ENCODE data around the gene ARMC7. TPM values are rescaled to one million over a fixed set of nuclear protein-coding genes. Genes with fewer than 3 reads are reported as not detected.
"Not testable (repeated sequence)": the region's sequence is repeated elsewhere in the genome, so short reads cannot be mapped to it uniquely, and the experiment has no call there.

The ARMC7 gene
- total RNA-seq, 1 donor from 2014 or later, result 3.0 TPM

DNA sequence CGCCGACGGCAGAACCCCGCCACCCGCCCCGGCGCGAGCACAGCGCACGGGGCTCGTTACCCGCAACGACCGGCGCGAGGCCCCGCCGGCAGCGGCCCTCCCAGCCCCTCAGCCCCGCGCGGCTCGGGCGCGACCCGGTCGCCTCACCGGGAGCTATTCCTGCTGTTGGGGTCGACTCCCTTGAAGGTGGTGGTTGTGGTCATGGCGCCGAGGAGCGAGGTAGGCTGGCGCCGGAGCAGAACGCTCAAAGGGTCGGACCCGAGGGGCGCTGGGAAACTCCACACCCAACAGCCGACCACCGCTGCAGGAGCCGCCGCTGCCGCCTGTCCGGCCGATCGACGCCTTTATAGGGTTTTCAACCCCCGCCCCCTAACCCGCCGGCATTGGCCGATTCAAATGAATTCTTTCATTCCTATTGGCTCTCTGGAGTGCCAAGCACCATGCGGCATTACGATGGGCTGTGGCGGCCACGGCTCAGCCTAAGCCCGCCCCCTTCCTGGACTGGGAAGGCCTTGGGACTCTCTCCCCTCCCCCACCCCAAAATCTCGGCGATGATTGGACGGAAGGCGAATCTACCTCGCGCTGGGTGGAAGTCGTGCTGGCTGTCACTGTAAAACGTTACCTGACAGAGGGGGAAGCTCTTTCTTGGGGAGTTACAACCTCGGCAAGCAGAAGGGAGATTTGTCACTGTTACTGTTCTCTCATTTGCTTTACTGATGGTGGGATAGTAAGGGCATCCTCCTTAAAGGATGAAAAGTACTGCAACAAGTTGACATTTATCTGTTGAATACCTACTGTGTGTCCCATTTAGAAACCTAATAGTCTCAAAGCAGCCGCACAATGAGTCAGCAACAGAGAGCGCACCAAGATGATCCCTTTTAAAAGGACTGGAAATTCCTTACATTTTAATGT lies 44.7 kb downstream of the ARMC7 start, which contains the start of gene JPT1:
Gene JPT1, minus strand, starts transcription at position 318 of the 912 bp plus-strand sequence. Its CDS starts 115 bp downstream, at position 203.
- peak; percentile 96 for DNase-seq

DNA sequence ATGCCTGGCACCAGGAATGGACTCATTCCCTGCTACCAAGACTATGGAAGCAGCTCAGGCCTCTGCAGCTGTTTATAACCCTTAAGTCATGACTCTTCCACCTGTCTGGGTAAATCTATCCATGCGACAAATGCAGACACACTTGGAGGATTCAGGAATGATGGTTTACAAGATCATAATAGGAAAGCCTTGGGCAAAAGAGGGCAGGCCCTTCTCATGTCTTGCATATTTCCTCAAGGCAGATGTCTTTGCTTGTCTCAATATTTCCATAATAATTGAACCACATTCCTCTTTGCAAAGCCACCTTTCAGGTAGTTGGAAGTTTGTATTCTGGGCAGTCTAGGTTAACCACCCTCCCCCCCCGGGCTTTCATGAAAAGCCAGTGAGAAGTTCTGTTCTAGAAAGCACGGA lies 45.4 kb downstream of the ARMC7 start:
- no peak for DNase-seq

DNA sequence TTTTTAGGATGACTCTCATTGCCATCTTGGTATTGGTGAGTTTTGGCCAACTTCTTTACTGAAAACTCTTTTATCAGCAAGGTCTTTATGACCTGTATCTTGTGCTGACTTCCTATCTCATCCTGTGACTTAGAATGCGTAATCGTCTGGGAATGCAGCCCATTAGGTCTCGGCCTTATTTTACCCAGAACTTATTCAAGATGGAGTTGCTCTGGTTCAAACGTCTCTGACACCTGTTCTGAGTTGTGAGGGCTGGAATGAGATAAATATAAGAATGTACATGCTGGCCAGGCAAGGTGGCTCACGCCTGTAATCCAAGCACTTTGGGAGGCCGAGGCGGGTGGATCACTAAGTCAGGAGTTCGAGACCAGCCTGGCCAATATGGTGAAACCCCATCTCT lies 48.7 kb downstream of the ARMC7 start:
- not testable (repeated sequence) for DNase-seq

DNA sequence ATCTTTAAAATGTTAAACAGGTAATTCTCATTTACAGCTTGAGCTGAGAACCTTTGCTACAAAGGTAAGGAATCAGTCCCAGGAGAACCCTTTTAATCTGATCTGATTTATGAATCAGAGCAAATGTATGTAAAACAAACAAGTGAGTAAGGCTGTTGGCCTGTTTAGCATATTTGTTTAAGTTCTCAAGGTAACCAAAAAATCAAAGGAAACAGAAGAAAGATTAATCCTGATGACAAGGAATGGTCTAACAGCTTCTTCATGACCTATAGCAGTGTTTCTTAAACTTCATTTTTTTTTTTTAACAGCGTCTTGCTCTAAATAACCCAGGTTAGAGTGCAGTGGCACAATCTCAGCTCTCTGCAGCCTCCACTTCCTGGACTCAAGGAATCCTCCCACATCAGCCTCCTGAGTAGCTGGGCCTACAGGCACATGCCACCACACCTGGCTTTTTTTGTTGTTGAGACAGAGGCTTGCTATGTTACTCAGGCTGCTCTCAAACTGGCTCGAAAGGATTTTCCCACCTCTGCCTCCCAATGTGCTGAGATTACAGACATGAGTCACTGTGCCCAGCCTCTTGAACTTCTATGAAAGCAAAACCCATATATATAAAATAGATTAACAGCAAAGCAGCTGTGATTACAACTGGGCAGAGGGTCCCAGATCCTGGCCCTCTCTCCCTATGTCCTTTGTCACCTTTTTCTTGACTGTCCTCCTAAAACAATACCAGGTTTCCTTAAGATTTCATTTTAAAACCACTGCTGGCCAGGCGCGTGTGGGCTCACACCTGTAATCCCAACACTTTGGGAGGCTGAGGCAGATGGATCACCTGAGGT lies 49.6 kb downstream of the ARMC7 start:
- no peak for DNase-seq

DNA sequence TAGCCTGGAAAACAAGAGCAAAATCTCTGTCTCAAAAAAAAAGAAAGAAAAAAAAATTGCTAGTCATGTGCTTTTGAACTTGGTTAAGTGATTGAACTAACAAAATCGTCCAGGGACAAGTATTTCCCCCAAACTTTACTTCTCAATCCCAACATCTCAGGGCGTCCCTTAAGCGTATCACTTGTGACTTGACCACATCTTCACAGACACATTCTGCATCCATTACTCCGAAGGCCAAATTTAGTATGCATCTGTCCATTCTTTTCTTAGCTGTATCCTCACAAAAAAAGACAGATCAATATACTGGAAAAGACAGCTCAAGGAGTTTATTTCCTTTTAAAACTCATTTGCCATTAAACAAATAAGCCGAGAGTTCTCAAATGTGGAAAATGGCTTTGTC lies 50.4 kb downstream of the ARMC7 start:
- no peak for DNase-seq

DNA sequence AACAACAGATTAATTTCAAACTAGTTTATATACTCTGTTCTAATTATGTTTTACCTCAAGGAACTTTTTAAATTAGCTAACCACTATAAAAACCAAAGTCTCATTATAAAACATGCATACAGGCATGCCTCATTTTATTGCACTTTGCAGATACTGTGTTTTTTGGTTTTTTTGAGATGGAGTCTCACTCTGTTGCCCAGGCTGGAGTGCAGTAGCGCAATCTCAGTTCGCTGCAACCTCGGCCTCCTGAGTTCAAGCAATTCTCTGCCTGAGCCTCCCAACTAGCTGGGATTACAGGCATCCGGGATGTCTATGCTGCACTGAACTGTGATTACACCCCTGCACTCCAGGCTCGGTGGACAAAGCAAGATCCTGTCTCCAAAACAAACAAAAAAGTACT lies 53.3 kb downstream of the ARMC7 start:
- no peak for DNase-seq

DNA sequence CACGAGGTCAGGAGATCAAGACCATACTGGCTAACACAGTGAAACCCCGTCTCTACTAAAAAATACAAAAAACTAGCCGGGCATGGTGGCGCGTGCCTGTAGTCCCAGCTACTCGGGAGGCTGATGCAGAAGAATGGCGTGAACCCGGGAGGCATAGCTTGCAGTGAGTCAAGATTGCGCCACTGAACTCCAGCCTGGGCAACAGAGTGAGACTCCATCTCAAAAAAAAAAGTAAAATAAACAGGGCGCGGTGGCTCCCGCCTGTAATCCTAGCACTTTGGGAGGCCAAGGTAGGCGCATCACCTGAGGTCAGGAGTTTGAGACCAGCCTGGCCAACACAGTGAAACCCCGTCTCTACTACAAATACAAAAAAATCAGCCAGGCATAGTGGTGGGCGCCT lies 54.8 kb downstream of the ARMC7 start:
- not testable (repeated sequence) for DNase-seq

DNA sequence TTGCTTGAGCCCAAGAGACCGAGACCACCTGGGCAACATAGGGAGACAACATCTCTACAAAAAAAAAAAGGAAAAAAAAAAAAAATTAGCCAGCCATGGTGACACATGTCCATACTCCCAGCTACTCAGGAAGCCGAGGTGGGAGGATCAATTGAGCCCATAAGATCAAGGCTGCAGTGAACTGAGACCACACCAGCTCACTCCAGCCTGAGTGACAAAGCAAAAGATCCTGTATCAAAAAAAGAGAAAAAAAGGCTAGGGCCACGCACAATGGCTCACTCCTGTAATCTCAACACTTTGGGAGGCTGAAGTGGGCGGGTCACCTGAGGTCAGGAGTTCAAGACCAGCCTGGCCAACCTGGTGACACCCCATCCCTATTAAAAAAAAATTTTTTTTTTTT lies 59.2 kb downstream of the ARMC7 start:
- DNase-seq, result no peak

DNA sequence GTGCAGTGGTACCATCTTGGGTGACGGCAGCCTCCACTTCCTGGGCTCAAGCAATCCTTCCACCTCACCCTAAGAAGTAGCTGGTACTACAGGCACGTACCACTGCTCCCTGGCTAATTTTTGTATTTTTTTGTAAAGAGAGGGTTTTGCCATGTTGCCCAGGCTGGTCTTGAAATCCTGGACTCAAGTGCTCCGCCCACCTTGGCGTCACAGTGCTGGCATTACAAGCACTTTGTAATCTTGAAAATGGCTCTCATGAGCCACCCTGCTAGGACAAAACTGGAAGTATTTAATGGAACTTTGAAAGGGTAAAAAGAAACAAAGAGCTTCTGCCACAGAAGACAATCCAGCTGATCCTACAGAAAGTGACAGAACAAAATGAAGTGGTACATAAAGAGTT lies 63.8 kb downstream of the ARMC7 start:
- no peak for DNase-seq

DNA sequence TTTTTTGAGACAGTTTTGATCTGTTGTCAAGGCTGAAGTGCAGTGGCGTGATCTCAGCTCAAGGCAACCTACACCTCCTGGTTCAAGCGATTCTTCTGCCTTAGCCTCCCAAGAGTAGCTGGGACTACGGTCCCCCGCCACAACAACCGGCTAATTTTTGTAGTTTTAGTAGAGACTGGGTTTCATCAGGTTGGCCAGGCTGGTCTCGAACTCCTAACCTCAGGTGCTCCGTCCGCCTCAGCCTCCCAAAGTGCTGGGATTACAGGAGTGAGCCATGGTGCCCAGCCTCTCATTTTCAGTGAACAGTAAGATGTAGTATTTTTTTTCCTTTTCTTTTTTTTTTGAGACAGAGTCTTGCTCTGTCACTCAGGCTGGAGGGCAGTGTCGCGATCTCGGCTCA lies 65.2 kb downstream of the ARMC7 start:
- no peak for DNase-seq

DNA sequence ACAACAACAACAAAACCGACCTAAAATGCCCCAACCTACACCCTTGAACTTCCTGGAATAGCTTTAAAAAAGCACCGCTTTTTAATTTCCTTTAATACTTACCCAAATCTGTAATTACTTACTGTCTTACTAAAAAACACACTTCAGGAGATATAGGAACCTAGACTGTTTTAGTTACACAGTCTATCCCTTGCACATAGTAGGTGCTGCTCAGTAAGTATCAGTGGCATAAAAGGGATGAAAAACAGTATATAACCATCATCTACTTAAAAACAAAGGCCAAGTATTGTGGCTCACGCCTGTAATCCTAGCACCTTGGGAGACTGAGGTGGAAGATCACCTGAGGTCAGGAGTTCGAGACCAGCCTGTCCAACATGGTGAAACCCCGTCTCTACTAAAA lies 66.9 kb downstream of the ARMC7 start:
- DNase-seq, result no peak

DNA sequence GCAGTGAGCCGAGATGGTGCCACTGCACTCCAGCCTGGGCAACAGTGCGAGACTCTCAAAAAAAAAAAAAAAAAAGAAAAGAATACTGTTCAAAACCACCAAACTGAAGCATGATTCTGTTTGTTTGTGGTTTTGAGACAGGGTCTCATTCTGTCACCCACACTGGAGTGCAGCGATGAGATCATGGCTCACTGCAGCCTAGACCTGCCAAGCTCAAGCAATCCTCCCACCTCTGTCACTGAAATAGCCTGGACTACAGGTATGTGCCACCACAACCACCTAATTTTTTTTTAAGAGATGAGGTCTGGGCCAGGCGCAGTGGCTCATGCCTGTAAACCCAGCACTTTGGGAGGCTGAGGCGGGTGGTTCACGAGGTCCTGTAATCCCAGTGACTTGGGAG lies 68.7 kb downstream of the ARMC7 start:
- no peak for DNase-seq

Small RNA genes within 50 kb of the gene (small RNA-seq; reads per million reads assigned to genes)
- gene AC111186.1 (not detected), gene RF00019 (not detected)

Other genes with a start within 250 kb of the ARMC7 start
- 3.1 TPM for gene FDXR, start 237.0 kb upstream of the ARMC7 start, total RNA-seq
- gene FADS6, start 216.3 kb upstream of the ARMC7 start, total RNA-seq, result 0.16 TPM
- 0.16 TPM for gene USH1G, start 186.7 kb upstream of the ARMC7 start, total RNA-seq
- gene OTOP2, start 185.7 kb upstream of the ARMC7 start, total RNA-seq, result not detected
- gene OTOP3, start 174.1 kb upstream of the ARMC7 start, total RNA-seq, result not detected
- gene HID1, start 137.2 kb upstream of the ARMC7 start, total RNA-seq, result 13.7 TPM
- gene CDR2L, start 122.3 kb upstream of the ARMC7 start, total RNA-seq, result 4.5 TPM
- gene MRPL58, start 97.3 kb upstream of the ARMC7 start, total RNA-seq, result 8.0 TPM
- gene ATP5PD, start 63.0 kb upstream of the ARMC7 start, total RNA-seq, result 100 TPM
- 30.4 TPM for gene KCTD2, start 62.7 kb upstream of the ARMC7 start, total RNA-seq
- gene SLC16A5, start 22.0 kb upstream of the ARMC7 start, total RNA-seq, result 1.4 TPM
- gene NT5C, start 21.8 kb downstream of the ARMC7 start, total RNA-seq, result 18.1 TPM
- gene JPT1, start 44.5 kb downstream of the ARMC7 start, total RNA-seq, result 548 TPM
- gene SUMO2, start 73.0 kb downstream of the ARMC7 start, total RNA-seq, result 264 TPM
- gene NUP85, start 95.7 kb downstream of the ARMC7 start, total RNA-seq, result 25.1 TPM
- 17.6 TPM for gene GGA3, start 151.6 kb downstream of the ARMC7 start, total RNA-seq
- gene MRPS7, start 151.9 kb downstream of the ARMC7 start, total RNA-seq, result 29.5 TPM
- gene MIF4GD, start 161.3 kb downstream of the ARMC7 start, total RNA-seq, result 5.0 TPM
- 4.4 TPM for gene SLC25A19, start 179.5 kb downstream of the ARMC7 start, total RNA-seq

All from occipital lobe (tissue), 3 donors.